Retina (tissue), 1 donor: ENCODE data around the gene RRP36.
"Not testable (repeated sequence)": the region's sequence is repeated elsewhere in the genome, so short reads cannot be mapped to it uniquely, and the experiment has no call there.

Source experiments
- DNase-seq: peaks from one replicate; pipeline ENCODE4 v3.0.0-alpha.2; 2016

RRP36 gene

DNA sequence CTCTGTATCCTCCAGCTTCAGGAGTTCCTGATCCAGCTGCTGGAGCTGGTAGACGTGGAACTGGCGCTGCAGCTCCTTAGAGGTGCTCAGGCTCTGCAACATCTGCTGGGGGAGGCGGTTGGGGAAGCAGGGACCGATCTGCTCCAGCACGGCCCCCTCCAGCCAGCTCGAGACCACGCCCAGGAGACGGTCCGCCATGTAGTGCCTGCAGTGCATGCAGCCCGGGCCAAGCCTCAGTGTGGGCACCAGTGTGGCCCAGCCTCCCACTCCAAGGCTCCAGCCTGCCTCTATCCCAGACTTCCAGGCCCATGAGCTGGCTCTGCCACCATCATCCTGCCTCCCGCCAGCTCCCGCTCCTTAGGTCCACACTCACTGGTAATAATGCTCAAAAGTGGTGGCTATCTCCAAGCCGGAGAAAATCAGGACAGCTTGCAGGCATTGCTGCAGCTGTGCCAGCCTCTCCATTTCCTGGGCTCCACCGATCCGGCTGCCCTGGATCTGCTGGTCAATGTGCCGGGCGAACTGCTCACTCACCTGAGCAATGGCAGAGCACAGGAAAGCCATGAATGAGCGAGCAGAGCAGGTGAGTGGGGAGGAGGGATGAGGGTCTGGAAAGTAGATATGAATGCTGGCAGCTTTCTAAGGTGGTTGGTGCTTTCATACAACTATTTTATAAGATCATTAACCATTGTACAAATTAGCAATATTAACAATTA is 19.3 kb downstream of the RRP36 start:
- DNase-seq: no peak

DNA sequence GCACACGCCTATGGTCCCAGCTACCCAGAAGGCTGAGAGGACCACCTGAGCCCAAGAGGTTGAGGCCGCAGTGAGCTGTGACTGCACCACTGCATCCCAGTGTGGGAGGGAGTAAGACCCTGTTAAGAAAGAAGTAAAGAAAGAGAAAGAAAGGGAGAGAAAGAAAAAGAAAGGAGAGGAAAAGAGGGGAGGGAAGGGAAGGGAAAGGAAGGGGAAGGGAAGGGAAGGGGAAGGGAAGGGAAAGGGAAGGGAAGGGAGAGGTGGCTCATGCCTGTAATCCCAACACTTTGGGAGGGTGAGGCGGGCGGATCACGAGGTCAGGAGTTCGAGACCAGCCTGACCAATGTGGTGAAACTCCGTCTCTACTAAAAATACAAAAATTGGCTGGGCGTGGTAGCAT is 20.1 kb downstream of the RRP36 start:
- not testable (repeated sequence) for DNase-seq

DNA sequence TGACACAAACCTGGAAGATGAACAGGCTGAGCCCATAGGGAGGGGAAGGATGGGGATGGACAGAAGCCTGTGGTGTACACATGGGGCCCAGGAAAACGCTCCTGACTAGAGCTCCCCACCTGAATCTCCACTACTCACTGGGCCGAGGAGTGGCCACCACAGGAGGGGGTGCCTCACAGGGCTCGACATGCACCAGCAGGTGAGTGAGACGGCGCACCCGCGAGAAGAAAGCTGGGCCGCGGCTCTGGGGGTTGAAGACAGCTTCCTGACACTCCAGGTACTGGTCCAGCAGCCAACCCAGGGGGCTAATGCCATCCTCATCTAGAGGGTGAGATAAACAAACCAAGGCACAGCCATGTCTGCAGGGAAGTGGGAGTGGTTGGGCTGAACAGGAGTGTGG is 21.9 kb downstream of the RRP36 start:
- DNase-seq: no peak

DNA sequence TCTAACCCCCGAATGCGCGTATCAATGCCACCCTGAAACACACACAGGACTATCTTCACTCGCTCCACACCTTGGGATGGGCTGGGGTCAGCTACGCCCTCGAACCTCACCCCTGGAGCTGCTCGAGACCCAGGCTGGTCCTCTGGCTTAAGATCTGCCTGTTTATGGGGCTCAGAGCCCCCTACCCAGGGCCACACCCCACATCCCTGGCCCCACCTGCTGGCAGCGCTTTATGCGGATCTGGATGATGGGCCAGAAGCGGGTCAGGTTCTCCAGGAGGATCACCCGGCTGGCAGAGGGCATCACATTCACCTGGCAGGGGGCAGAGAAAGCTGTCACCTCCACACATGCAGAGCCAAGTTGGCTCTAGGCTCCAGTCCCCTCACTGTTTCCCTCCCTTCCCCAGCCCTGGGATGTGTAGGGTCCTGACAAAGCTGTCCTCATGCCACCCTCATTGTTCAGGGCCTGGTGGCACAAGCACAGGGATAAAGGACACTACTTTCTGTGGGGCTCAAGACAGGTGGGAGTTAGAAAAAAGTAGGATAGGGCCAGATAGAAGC is 24.0 kb downstream of the RRP36 start:
- no peak for DNase-seq

DNA sequence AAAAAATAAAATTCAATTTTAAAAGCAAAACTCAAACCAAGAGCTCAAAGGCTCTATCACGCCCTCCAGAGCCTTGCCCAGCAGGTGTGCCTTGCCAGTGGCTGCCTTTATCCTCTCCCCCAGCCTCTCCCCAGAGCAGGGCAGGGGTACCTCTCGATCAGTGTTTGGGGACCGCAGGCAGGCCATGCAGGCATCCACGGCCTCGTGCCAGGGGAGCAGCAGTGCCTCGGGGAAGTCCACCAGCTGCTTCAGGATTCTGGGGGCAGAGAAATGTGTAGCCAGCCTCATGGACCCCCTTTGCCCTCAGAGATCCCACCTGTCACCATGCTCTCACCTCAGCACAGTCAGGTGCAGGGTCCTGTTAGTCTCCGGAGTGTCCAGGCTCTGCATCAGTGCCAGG is 26.6 kb downstream of the RRP36 start:
- no peak for DNase-seq

DNA sequence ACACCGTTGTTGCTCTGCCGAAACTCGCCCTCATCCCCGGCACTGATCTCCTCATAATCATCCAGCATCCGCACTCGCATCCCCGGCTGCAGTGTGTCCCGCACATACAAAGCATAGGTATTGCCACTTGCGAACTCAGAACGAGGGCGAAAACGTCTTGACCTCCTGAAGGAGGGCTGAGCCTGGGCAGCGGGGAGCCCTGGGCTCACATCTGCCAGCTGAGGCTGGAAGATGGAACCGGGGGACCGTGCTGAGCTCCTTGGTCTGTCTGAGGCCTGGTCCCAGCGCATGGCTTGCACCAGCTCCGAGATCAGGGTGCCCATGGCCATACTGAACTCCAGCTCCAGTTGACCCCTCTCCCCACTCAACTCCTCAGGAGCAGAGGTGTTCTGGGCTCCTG is 29.6 kb downstream of the RRP36 start:
- no peak for DNase-seq

DNA sequence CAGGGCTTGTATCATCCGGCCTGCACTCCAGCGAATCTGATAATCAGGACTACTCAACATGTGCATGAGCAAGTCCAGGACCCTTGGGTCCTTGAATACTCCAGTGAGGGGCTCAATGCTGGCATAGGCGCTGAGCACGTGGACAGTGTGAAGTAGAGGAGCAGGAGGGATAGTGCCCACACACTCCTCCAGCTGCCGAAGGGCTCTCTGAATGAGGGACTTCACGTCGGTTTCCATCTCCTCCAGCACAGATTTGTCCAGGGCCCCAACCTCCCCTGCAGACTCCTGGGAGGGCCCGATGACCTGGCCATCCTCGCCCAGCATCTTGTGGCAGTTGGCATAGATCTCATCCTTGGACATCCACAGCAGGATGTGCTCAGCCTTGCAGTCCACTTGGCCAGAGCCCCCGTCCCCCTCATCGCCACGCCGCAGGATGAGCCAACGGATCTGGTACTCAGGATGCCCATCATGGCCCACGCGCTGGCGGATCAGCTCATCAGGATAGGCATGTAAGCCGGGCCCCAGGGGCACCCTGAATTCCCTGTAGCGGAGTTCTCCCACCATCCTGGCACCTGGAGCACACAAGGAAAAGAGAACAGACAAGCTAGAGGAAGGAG is 30.9 kb downstream of the RRP36 start:
- DNase-seq: no peak

DNA sequence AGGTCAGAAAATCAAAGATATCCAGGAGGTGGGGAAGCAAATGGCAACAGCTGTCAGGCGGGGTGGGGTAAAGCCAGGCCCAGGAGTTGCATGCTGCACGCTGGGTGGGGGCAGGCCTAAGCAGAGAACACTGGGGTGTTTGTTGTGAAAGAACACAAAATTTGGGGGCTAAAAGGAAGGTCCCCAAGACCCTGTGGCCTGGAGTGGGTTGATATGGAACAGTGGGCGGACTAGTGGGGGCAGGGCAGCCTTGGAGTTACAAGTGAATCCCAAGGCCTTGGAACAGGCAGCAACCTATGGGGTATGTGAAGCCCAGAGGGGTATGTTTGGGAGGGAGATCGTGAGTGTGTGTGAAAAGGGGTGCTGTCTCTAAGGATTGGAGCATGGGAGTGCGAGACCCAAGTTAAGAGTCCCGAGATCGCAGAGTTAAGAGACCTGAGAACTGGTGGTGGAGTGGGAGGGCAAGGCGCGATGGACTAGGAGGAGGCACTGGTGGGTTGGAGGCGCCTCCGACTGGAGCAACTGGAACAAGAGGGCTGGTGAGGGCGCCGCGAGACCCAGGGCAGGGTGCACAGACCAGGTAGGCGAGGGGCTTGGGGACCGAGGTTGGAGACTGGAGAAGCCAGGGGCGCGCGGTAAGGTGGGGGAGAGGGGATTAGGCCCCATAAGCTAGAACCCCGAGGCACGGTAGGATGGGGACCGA is 31.6 kb downstream of the RRP36 start:
- DNase-seq: no peak

DNA sequence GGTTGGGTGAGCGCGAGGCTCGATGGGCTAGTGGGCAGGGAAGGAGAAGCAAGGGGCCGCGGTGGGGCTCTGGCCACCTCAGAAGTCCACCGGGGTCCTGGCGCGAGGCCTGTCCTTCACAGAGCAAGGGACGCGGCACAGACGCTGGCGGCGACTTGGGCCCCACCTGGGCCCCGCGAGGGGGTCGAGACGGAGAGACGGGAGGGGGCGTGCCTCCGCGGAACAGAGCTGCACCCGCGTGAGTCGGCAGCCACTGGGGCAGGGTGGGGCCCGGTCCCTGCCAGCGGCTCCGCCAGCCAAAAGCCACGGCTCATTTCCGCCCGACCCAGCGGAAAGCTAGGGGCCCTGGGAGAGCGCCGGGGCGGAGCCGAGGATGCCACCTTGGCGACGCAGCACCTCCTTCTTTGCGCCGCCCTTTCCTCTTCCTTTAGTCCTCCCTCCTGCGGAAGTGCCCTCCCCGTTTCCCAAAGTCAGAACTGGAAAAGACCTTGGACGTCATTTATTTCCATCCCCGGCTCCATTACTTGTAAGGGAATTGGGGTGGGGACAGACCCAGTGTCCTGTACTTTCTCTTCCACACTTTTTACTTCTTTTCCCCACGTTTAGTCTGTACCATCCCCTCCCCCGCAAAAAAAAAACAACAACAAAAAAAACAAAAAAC is 32.3 kb downstream of the RRP36 start, which contains the start of gene CUL7:
Gene CUL7 (minus strand): TSS at position 307 of the 661 bp plus-strand sequence. CDS start 1,063 bp downstream, outside the sequence.
- DNase-seq: peak; percentile 91

DNA sequence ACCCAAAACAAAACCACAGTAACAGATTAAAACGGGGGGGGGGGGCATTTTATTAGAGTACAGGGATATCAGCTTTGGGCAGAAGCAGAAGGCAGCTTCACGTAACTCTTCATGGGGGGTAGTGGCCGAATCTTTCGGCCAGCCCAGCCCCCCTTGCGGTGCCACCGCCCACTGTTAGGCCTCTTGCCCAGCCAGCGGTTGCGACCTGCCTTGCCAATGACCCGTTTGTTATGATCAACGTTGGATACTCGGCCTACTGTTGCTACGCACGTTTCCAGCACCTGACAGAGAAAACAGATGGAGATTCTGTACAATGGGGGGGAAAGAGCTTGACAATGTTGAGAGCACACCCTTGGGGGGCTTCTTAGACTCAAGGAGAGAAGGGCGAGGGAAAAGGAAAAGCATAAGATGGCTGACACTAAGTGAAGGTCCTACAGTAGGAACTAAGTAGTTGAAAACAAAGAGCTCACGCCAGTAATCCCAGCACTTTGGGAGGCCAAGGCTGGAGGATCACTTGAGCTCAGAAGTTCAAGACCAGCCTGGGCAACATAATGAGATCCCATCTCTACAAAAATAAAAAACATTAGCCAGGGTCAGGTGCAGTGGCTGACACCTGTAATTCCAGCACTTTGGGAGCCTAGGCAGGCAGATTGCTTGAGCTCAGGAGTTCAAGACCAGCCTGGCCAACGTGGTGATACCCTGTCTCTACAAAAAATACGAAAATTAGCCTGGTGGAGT is 33.0 kb downstream of the RRP36 start:
- no peak for DNase-seq

DNA sequence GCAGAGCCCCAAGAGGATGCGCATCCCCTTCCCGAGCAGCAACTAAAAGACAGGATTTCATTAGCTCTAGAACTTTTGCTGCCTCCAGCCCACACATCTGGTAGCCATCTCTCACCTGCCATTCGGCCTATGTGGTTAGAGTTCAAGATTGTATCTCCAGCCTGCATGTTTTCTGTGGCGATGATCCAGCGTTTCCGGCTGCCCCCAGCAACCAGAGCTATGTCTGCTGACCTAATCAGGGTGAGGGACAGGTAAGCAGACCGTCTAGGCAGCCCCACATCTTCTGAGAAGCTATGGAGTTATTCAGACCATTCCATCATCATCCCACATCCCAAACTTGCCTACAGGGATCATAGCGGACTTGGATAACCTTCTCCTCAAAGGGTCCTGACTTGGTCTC is 34.5 kb downstream of the RRP36 start:
- DNase-seq: no peak

DNA sequence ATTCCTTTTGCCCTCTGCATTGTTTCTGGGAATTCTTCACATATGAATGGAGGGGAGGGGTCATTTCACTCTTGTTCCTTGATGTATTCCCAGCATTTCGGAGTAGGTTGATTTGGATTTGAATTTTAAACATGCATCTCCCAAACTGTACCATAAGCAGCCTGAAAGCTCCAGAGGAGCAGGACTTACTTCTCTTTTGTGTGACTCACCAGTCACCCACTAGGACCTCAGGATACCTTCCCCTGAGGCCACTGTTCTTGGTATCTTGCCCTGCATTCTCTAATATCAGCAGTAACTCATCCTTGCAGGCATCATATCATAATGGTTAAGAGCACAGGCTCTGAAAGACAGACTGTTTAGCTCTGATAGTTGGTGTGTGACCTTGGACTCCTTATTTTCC is 37.1 kb downstream of the RRP36 start:
- DNase-seq: no peak

DNA sequence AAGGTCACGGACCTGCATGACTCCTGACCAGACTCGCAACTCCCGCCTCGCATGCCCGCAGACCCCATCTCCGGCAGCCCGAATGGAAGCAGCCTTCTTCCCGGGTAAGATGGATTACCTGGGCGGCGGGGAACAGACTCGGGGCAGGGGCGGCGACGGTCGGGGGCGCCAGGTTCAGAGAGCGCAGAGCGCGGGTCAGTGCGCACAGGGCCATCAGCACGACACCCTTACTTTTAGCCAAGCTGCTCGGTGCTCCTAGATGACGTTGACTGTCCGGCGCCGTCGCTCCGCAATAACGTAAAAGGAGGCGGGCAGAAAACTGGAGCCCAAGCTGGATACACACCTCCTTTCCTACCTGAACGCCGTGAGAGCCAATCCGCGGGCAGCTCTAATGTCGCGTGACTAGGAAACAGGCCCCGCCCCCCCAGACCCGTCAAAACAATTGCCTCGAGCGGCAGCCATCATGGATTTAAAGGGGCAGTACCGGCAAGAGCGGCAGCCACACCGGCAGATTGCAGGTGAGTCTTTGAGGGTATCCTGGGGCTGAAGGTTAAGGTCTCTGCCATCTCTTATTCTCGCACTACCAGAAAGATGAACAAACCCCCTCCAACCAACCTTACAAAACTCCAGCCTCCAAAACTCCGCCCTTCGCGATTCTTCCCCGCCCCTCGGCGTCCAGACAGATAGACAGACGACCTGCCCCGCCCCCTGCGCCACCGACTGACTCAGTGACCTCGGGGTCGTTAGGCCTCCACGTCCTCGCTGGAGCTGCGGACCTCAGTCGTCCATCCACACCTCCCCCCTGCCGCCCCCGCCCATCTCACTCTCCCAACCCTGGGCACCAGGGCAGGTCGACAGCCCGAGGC is 38.0 kb downstream of the RRP36 start, which contains the start of the genes KLC4 and MRPL2:
Gene KLC4 (plus strand): TSS at position 464 of the 866 bp plus-strand sequence. CDS start 1,705 bp downstream, outside the sequence.
Gene MRPL2 (minus strand): TSS at position 267 of the 866 bp plus-strand sequence. CDS start 53 bp downstream, at position 214.
- DNase-seq: peak; percentile 96

DNA sequence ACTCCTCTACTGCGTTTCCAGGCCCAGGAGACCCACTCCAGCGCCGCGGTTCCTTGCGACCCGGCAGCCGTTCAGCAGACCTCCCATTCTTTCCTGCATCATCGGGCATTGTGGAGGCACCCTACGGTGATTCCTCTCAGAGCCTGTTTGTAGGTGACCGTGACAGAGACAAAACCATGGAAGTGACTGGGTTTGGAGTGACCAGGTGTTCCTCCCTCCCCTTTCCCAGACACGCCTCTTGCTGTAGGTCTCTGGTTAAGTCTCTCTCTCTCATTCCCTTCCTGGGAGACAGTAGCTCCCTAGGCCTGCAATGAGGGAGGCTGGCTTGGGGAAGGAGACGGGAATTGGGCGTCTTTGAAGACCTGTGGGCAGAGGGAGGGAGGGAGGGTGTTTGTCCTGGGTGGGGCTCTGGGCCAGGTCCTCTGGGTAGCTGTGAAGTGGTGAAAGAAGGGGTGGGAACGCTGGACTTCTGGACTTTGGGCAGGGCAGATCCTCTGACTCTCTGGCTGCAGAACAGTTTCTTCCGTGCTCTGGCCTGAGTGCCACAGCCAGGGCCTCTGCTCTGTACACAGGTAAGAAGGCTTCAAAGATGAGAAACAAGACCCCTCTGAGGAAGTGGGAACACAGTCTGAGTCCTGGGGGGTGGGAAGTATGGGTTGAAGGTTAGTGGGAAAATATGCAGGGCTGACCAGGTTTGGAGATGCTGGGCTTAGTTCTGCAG is 38.8 kb downstream of the RRP36 start:
- no peak for DNase-seq

DNA sequence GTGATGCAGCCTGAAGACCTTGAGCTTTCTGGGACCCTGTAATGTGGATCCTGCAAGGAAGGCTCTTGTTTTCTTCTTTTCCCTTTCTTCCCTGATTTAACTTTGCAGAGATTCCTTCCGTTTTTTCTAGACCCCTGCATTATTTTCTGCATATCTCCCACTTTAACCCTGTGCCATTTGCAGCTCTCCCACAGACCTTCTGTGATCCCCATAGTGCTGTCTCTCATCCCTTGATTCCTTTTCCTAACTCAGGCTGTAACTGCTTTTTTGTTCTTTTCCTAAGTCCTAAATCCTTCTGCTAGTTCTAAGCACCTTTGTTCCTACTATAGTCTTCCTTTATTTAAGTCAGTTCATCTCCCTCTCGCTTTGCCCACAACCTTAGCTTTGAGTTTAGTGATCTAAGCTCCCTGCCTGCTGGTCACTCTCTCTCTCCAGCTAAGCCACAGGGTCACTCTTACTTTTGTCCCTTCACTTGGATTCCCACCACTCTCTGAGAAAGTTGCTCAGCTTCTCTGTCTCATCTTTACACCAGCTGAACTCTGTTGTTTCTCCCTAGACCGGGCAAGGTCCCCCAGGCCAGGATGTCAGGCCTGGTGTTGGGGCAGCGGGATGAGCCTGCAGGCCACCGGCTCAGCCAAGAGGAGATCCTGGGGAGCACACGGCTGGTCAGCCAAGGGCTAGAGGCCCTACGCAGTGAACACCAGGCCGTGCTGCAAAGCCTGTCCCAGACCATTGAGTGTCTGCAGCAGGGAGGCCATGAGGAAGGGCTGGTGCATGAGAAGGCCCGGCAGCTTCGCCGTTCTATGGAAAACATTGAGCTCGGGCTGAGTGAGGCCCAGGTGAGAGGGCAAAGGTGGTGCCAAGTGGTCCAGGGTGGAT is 39.6 kb downstream of the RRP36 start:
- no peak for DNase-seq

DNA sequence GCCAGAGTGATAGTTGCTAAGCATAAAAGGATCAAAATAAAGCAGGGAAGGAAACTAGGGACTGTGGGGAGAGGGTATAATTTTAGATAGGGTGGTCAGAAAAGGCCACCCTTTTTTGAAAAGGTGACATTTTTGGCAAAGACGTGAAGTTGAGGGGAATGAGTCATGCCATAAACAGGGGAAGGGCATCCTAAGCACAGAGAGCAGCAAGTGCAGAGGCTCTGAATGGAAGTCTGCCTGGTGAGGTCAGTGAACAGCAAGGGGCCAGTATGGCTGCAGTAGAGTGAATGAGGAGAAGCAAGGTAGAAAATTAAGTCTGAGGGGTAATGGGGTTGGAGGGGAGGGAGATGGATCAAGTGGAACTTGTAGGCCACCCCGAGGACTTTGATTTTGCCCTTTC is 40.4 kb downstream of the RRP36 start:
- no peak for DNase-seq

DNA sequence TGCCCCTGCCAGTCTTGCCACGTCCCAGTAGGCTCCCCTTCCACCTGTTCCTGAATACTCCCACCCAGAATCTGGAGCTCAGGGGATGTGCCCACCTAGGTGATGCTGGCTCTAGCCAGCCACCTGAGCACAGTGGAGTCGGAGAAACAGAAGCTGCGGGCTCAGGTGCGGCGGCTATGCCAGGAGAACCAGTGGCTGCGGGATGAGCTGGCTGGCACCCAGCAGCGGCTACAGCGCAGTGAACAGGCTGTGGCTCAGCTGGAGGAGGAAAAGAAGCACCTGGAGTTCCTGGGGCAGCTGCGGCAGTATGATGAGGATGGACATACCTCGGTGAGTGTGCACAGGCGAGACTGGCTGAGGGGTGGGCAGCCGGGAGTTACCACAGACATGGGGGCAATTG is 41.4 kb downstream of the RRP36 start:
- no peak for DNase-seq

DNA sequence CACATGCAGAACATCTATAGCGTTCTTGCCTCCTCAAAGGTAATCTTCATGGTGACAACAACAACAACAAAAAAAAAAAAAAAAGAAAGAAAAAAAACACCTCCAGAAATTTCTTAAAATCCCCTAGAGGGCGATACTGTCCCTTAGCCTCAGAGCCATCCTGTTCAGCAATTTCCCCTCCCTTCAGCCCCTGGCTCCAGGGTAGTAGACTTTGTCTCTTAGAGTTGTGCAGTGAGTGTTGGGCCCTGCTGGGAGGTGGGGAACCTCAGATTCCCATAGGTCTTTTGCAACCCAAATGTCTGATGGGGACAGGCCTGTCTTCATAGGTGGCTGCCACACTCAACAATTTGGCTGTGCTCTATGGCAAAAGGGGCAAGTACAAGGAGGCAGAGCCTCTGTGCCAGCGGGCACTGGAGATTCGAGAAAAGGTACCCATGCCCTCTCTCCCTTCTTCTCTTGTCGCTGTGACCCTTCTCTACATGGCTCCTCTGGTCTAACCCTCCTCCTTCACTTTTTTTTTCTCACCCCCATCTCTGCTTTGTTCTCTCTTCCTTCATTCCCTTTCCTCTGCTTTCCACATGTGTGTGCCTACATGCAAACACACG is 48.7 kb downstream of the RRP36 start:
- DNase-seq: peak; percentile 49
